Daoy (cell line): ENCODE measurements around the gene PRR36. TPM values are rescaled to one million over a fixed set of nuclear protein-coding genes. Genes with fewer than 3 reads are reported as not detected.
A peak's percentile ranks its signal among the peaks of the same experiment; 100 is the strongest.

ENCODE experiments used
- DNase-seq: peaks from one replicate; pipeline ENCODE4 v3.0.0-alpha.2; 2015; ENCODE audit warnings: low read depth
- total RNA-seq: library from RNA; depleted of rRNA; stranded (reverse); fragments of >200 nt; shearing (Covaris generic); gene quantifications from 2 replicates; pipeline ENCODE4 v1.2.3, GENCODE V29; 2014

PRR36 gene
- total RNA-seq, 1 experiment from 2014 or later: not detected

GRCh38 chr19:7899751-7900378, 25.7 kb upstream of the PRR36 start:
- DNase-seq: no peak

GRCh38 chr19:7898967-7899366, 24.8 kb upstream of the PRR36 start:
- no peak for DNase-seq

GRCh38 chr19:7897292-7897691, 23.1 kb upstream of the PRR36 start:
- no peak for DNase-seq

- DNase-seq: no peak
Observed at GRCh38 chr19:7895565-7895964, 21.4 kb upstream of the PRR36 start.

- DNase-seq: no peak
Observed at GRCh38 chr19:7894612-7895309, 20.6 kb upstream of the PRR36 start.

GRCh38 chr19:7893362-7894101, 19.3 kb upstream of the PRR36 start:
- peak; percentile 88 for DNase-seq

GRCh38 chr19:7888826-7889217, 14.6 kb upstream of the PRR36 start:
- DNase-seq: no peak

GRCh38 chr19:7888145-7888825, 14.1 kb upstream of the PRR36 start, which contains the start of gene LRRC8E:
LRRC8E (plus strand) TSS chr19:7888510; CDS start chr19:7895604, 7,094 bp downstream.
- DNase-seq: peak; percentile 94

GRCh38 chr19:7887408-7888144, 13.4 kb upstream of the PRR36 start:
- DNase-seq: no peak

- no peak for DNase-seq
Observed at GRCh38 chr19:7885818-7886217, 11.6 kb upstream of the PRR36 start.

- peak; percentile 58 for DNase-seq
Observed at GRCh38 chr19:7883796-7884570, 9.8 kb upstream of the PRR36 start.

GRCh38 chr19:7883105-7883504, 8.9 kb upstream of the PRR36 start:
- DNase-seq: no peak

GRCh38 chr19:7881910-7882309, 7.7 kb upstream of the PRR36 start:
- DNase-seq: no peak

GRCh38 chr19:7879836-7880235, 5.6 kb upstream of the PRR36 start:
- DNase-seq: no peak

GRCh38 chr19:7879111-7879807, 5.1 kb upstream of the PRR36 start:
- no peak for DNase-seq

GRCh38 chr19:7877249-7877836, 3.2 kb upstream of the PRR36 start:
- DNase-seq: no peak

- no peak for DNase-seq
Observed at GRCh38 chr19:7874897-7875273, 695 bp upstream of the PRR36 start.

GRCh38 chr19:7873304-7874075, 700 bp downstream of the PRR36 start:
- DNase-seq: no peak
